Measurements from ENCODE around the gene XKR3. TPM values are rescaled to one million over a fixed set of nuclear protein-coding genes. Genes with fewer than 3 reads are reported as not detected.

The XKR3 gene
- total and polyA plus RNA-seq, 2 of the 8 experiments (the other 6 are each of a cell fraction or from before 2014, with no cell fraction given): 0.17 TPM; not detected in 1

DNA sequence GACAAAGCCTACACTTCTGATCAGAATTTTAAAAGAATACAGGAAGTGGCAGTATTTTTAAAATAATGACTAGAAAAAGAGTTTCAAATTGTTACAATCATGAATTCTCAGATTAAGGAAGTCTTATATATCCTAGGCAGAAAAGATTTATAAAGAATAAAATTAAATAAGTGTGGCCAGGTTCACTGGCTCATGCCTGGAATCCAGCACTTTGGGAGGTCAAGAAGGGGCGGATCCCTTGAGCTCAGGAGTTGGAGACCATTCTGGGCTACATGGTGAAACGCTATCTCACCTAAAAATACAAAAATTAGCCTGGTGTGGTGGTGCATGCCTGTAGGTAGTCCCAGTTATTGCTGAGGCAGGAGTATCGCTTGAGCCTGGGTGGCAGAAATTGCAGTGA lies 24.1 kb downstream of the XKR3 start (continued):
- TF ChIP-seq EZH2 (IDR thresholded peaks at IDR 0.05; ENCODE audit: low read depth, low read length, severe bottlenecking): no peak
- TF ChIP-seq PHF8 (conservative IDR thresholded peaks at IDR 0.05; ENCODE audit: low read depth, low read length): no peak
- TF ChIP-seq SP2 (IDR thresholded peaks at IDR 0.05; ENCODE audit: low read length): no peak
- TF ChIP-seq SIRT6 (IDR thresholded peaks at IDR 0.05; ENCODE audit: low read length): no peak
- TF ChIP-seq NANOG (IDR thresholded peaks at IDR 0.05; ENCODE audit: insufficient read depth, low read depth, low read length, poor library complexity, severe bottlenecking): no peak
- TF ChIP-seq SP1 (IDR thresholded peaks at IDR 0.05; ENCODE audit: low read depth, low read length): no peak
